ENCODE measurements around the gene GPR37L1. TPM values are rescaled to one million over a fixed set of nuclear protein-coding genes. Genes with fewer than 3 reads are reported as not detected.
"Not testable (repeated sequence)": the region's sequence is repeated elsewhere in the genome, so short reads cannot be mapped to it uniquely, and the experiment has no call there.

GPR37L1 gene
- total RNA-seq, 5 donors from 2014 or later (not counting 1 experiment from before 2014, with no cell fraction given): not detected

- H3K27ac ChIP-seq (ENCODE audit: low read length): no peak overlapping the region
- Mint-ChIP-seq H3K27me3 (no peaks in the 10 kb centered on the region), H3K4me3 (no peak overlapping the region), H3K9me3 (no peaks in the 10 kb centered on the region), H3K36me3 (peaks cover 6% of the 10 kb centered on the region), H3K27ac (peak overlapping the region; percentile 39 to 71), H3K4me1 (peaks cover 21 to 46% (median 40%) of the 10 kb centered on the region in 3 donors)
- WGBS (ENCODE audit: insufficient coverage): 100% methylated on average over 2 of the region's 4 CpGs
- no peak for DNase-seq
- ATAC-seq (replicated peaks in 1 of 4): no peak
- ChIA-PET CTCF (interaction anchor here (0.7 to 1.2 kb wide), 2 partner anchors 14 to 168 kb away, joined by 3 read pairs; no protein-coding TSS in a partner anchor), POLR2A (no interaction called here)
- H3K9me3 ChIP-seq: no peaks in the 10 kb centered on the region
- H3K27me3 ChIP-seq (replicated peaks in 1 of 2; ENCODE audit: control insufficient read depth in 2 of 2, extremely low read depth in 1 of 2, insufficient read depth in 2 of 2, low read length in 1 of 2): no peaks in the 10 kb centered on the region
- peaks cover 2 to 41% of the 10 kb centered on the region in 2 experiments for H3K4me1 ChIP-seq (ENCODE audit: control insufficient read depth in 1 of 2, extremely low read depth in 1 of 2, insufficient read depth in 2 of 2, low read length in 2 of 2)
- no peak overlapping the region for H3K4me3 ChIP-seq (ENCODE audit: control insufficient read depth in 1 of 2, extremely low read depth in 1 of 2, low read length in 1 of 2)
- H3K36me3 ChIP-seq (ENCODE audit: control insufficient read depth in 2 of 2, extremely low read depth in 1 of 2, insufficient read depth in 1 of 2, low read length in 1 of 2): peaks cover 8 to 12% of the 10 kb centered on the region in 2 donors
Measured at GRCh38 chr1:202140833-202141232, 18.1 kb downstream of the GPR37L1 start.

GRCh38 chr1:202141468-202141867 is 18.8 kb downstream of the GPR37L1 start:
- CTCF ChIA-PET: interaction anchor here (0.7 to 1.2 kb wide), 2 partner anchors 14 to 168 kb away, joined by 3 read pairs; no protein-coding TSS in a partner anchor
- H3K27me3 ChIP-seq (replicated peaks in 1 of 2; ENCODE audit: control insufficient read depth in 2 of 2, extremely low read depth in 1 of 2, insufficient read depth in 2 of 2, low read length in 1 of 2); DNase-seq; H3K36me3 ChIP-seq (ENCODE audit: control insufficient read depth in 2 of 2, extremely low read depth in 1 of 2, insufficient read depth in 1 of 2, low read length in 1 of 2); H3K27me3 Mint-ChIP-seq; H3K9me3 ChIP-seq; POLR2A ChIA-PET; ATAC-seq (replicated peaks in 1 of 4); H3K27ac ChIP-seq (ENCODE audit: low read length); H3K36me3 Mint-ChIP-seq; H3K4me3 ChIP-seq (ENCODE audit: control insufficient read depth in 1 of 2, extremely low read depth in 1 of 2, low read length in 1 of 2); H3K9me3 Mint-ChIP-seq: not testable (repeated sequence)
- peak overlapping the region in 1 of 3 donors; percentile 98 for H3K4me3 Mint-ChIP-seq
- no CpG with 5 or more reads among the region's 3 CpGs for WGBS (ENCODE audit: insufficient coverage)
- peak overlapping the region; percentile 55 to 71 for H3K27ac Mint-ChIP-seq
- H3K4me1 ChIP-seq (ENCODE audit: control insufficient read depth in 1 of 2, extremely low read depth in 1 of 2, insufficient read depth in 2 of 2, low read length in 2 of 2): peaks cover 2 to 42% of the 10 kb centered on the region in 2 experiments
- peaks cover 21 to 48% (median 40%) of the 10 kb centered on the region in 3 donors for H3K4me1 Mint-ChIP-seq

GRCh38 chr1:202143011-202143767 is 20.5 kb downstream of the GPR37L1 start:
- peak in 3 of 35 experiments; percentile 21 to 41 (median 37) for DNase-seq
- Mint-ChIP-seq H3K4me1 (peaks cover 25 to 51% (median 39%) of the 10 kb centered on the region in 3 donors), H3K27ac (peak overlapping the region; percentile 96 to 98), H3K36me3 (peaks cover 8% of the 10 kb centered on the region), H3K27me3 (no peaks in the 10 kb centered on the region), H3K4me3 (peak overlapping the region; percentile 95 to 98 (median 98)), H3K9me3 (no peaks in the 10 kb centered on the region)
- H3K4me1 ChIP-seq (ENCODE audit: control insufficient read depth in 1 of 2, extremely low read depth in 1 of 2, insufficient read depth in 2 of 2, low read length in 2 of 2): peaks cover 2 to 42% of the 10 kb centered on the region in 2 experiments
- ATAC-seq (replicated peaks in 1 of 4): peak; percentile 12 to 40 (median 23)
- peak overlapping the region; percentile 43 for H3K27ac ChIP-seq (ENCODE audit: low read length)
- ChIA-PET POLR2A (no interaction called here), CTCF (interaction anchor here in 1 of 2 donors (0.5 to 2.1 kb wide), 6 partner anchors 8 to 188 kb away, joined by 3 to 11 read pairs (median 4); partner anchors contain the start of gene PTPN7)
- no peaks in the 10 kb centered on the region for H3K9me3 ChIP-seq
- peak overlapping the region; percentile 79 to 84 for H3K4me3 ChIP-seq (ENCODE audit: control insufficient read depth in 1 of 2, extremely low read depth in 1 of 2, low read length in 1 of 2)
- no peaks in the 10 kb centered on the region for H3K27me3 ChIP-seq (replicated peaks in 1 of 2; ENCODE audit: control insufficient read depth in 2 of 2, extremely low read depth in 1 of 2, insufficient read depth in 2 of 2, low read length in 1 of 2)
- peaks cover 8 to 18% of the 10 kb centered on the region in 2 donors for H3K36me3 ChIP-seq (ENCODE audit: control insufficient read depth in 2 of 2, extremely low read depth in 1 of 2, insufficient read depth in 1 of 2, low read length in 1 of 2)
- WGBS (ENCODE audit: insufficient coverage): 8% methylated on average over 12 of the region's 17 CpGs

- Histone ChIP-seq H3K4me3 (ENCODE audit: control insufficient read depth in 1 of 2, extremely low read depth in 1 of 2, low read length in 1 of 2) (peak overlapping the region; percentile 79 to 84), H3K27ac (ENCODE audit: low read length) (peak overlapping the region; percentile 43), H3K4me1 (ENCODE audit: control insufficient read depth in 1 of 2, extremely low read depth in 1 of 2, insufficient read depth in 2 of 2, low read length in 2 of 2) (peaks cover 2 to 42% of the 10 kb centered on the region in 2 experiments), H3K9me3 (no peaks in the 10 kb centered on the region), H3K36me3 (ENCODE audit: control insufficient read depth in 2 of 2, extremely low read depth in 1 of 2, insufficient read depth in 1 of 2, low read length in 1 of 2) (peaks cover 15 to 22% of the 10 kb centered on the region in 2 donors), H3K27me3 (replicated peaks in 1 of 2; ENCODE audit: control insufficient read depth in 2 of 2, extremely low read depth in 1 of 2, insufficient read depth in 2 of 2, low read length in 1 of 2) (no peaks in the 10 kb centered on the region)
- Mint-ChIP-seq H3K4me3 (peak overlapping the region; percentile 95 to 98 (median 98)), H3K36me3 (peaks cover 4% of the 10 kb centered on the region), H3K27me3 (no peaks in the 10 kb centered on the region), H3K27ac (peak overlapping the region; percentile 96 to 98), H3K4me1 (peaks cover 25 to 48% (median 35%) of the 10 kb centered on the region in 3 donors), H3K9me3 (no peaks in the 10 kb centered on the region)
- DNase-seq (peak in 3 of 35 experiments; percentile 26 to 42 (median 33)), ATAC-seq (replicated peaks in 1 of 4) (peak; percentile 54 to 68 (median 65))
- WGBS (ENCODE audit: insufficient coverage): under 1% methylated on average over 49 of the region's 58 CpGs
- CTCF ChIA-PET: interaction anchor here in 1 of 2 donors (0.5 to 2.1 kb wide), 4 partner anchors 9 to 188 kb away, joined by 3 to 11 read pairs (median 8); partner anchors contain the start of gene PTPN7
- POLR2A ChIA-PET: no interaction called here
Measured at GRCh38 chr1:202143768-202144401, 21.2 kb downstream of the GPR37L1 start.

GRCh38 chr1:202144402-202145067 is 21.8 kb downstream of the GPR37L1 start, which contains the start of gene ARL8A:
TSS of gene ARL8A (minus strand) at chr1:202144737. CDS start at chr1:202144572, 165 bp downstream.
- peak within 1 kb of the TSS; percentile 96 to 98 for H3K27ac Mint-ChIP-seq
- H3K4me3 Mint-ChIP-seq: peak within 1 kb of the TSS; percentile 95 to 98 (median 98)
- ATAC-seq (replicated peaks in 1 of 4): peak; percentile 77 to 89 (median 84)
- peaks cover 9% of the 10 kb centered on the region for H3K36me3 Mint-ChIP-seq
- Histone ChIP-seq H3K4me1 (ENCODE audit: control insufficient read depth in 1 of 2, extremely low read depth in 1 of 2, insufficient read depth in 2 of 2, low read length in 2 of 2) (peaks cover 2 to 42% of the 10 kb centered on the region in 2 experiments), H3K9me3 (no peaks in the 10 kb centered on the region), H3K36me3 (ENCODE audit: control insufficient read depth in 2 of 2, extremely low read depth in 1 of 2, insufficient read depth in 1 of 2, low read length in 1 of 2) (peaks cover 18 to 29% of the 10 kb centered on the region in 2 donors), H3K27ac (ENCODE audit: low read length) (peak within 1 kb of the TSS; percentile 67), H3K4me3 (ENCODE audit: control insufficient read depth in 1 of 2, extremely low read depth in 1 of 2, low read length in 1 of 2) (peak within 1 kb of the TSS; percentile 79 to 84), H3K27me3 (replicated peaks in 1 of 2; ENCODE audit: control insufficient read depth in 2 of 2, extremely low read depth in 1 of 2, insufficient read depth in 2 of 2, low read length in 1 of 2) (no peaks in the 10 kb centered on the region)
- no peaks in the 10 kb centered on the region for H3K27me3 Mint-ChIP-seq
- CTCF ChIA-PET: interaction anchor here in 1 of 2 donors (1.6 to 2.1 kb wide), 2 partner anchors 9 to 11 kb away, joined by 6 to 11 read pairs; no protein-coding TSS in a partner anchor
- H3K9me3 Mint-ChIP-seq: no peaks in the 10 kb centered on the region
- peaks cover 25 to 46% (median 35%) of the 10 kb centered on the region in 3 donors for H3K4me1 Mint-ChIP-seq
- under 1% methylated on average over 72 of the region's 82 CpGs for WGBS (ENCODE audit: insufficient coverage)
- POLR2A ChIA-PET: no interaction called here
- DNase-seq: peak in 33 of 35 experiments; percentile 31 to 77 (median 54)
